Right atrium auricular region (tissue), 2 donors: ENCODE results near the gene ZNFX1. TPM values are rescaled to one million over a fixed set of nuclear protein-coding genes. Genes with fewer than 3 reads are reported as not detected.

Experiments
- DNase-seq: peaks from one replicate; pipeline ENCODE4 v3.0.0-alpha.2; 2019; ENCODE audit warnings: low spot score
- H3K27ac ChIP-seq, 2 donors: fragments of 200-600 bp; sonication (generic); 1 replicate in 1 of 2; 2 replicates in 1 of 2; pipeline ENCODE4 v1.5.1; 2016 to 2019
- H3K27me3 ChIP-seq, 2 donors: fragments of 200-600 bp; sonication (generic); one replicate each; pipeline versions ENCODE4 v1.5.1 to v1.6.0; 2017 to 2019
- H3K36me3 ChIP-seq: fragments of 200-600 bp; sonication (generic); one replicate; pipeline ENCODE4 v1.5.1; 2016
- H3K4me1 ChIP-seq, 2 donors: fragments of 200-600 bp; sonication (generic); one replicate each; pipeline versions ENCODE4 v1.5.1 to v1.6.0; 2017 to 2019
- H3K4me3 ChIP-seq, 2 donors: fragments of 200-600 bp; sonication (generic); 1 replicate in 1 of 2; 2 replicates in 1 of 2; pipeline ENCODE4 v1.5.1; 2017 to 2019; ENCODE audit warnings: mild to moderate bottlenecking in 1 of 2, moderate library complexity in 1 of 2
- H3K9me3 ChIP-seq, 2 donors: fragments of 200-600 bp; sonication (generic); one replicate each; pipeline ENCODE4 v1.5.1; 2019
- CTCF ChIP-seq, 2 donors: fragments of 200-600 bp; sonication (generic); IDR thresholded peaks; one replicate each; pipeline ENCODE4 v1.5.1; 2019; ENCODE audit warnings: antibody characterized with exemption in 2 of 2
- total RNA-seq, 2 donors: library from RNA; depleted of rRNA; stranded (reverse); fragments of >200 nt; gene quantifications; one replicate each; pipeline ENCODE4 v1.1.0, GENCODE V29; 2016

Gene ZNFX1
- total RNA-seq, 2 donors from 2014 or later, result 20.7 to 33.6 TPM

DNA sequence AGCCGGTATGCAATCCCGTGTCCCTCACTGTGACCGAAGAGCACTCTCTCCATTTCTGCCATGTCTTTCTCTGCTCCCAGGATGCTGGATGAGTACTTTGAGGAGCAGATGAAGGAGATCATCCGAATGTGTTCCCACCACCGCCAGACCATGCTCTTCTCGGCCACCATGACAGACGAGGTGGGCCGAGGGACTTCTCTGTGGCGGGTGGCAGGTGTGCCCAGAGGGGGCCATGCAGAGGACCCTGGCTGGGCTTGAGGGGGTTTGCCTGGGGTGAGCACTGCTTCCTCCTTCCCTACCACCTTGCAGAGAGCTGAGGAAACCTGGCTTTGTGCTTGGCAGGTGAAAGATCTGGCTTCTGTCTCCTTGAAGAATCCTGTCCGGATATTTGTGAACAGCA, 44.6 kb downstream of the ZNFX1 start:
- TF ChIP-seq CTCF (IDR thresholded peaks at IDR 0.05), result no peak
- H3K4me3 ChIP-seq, result no peak overlapping the region
- peaks cover 88% of the 10 kb centered on the region for H3K36me3 ChIP-seq
- H3K27me3 ChIP-seq, result no peaks in the 10 kb centered on the region
- no peaks in the 10 kb centered on the region for H3K9me3 ChIP-seq
- H3K4me1 ChIP-seq, result no peaks in the 10 kb centered on the region
- no peak overlapping the region for H3K27ac ChIP-seq
- no peak for DNase-seq

GRCh38 chr20:49231471-49231870, 46.4 kb downstream of the ZNFX1 start:
- H3K9me3 ChIP-seq, result no peaks in the 10 kb centered on the region
- no peaks in the 10 kb centered on the region for H3K4me1 ChIP-seq
- no peak for TF ChIP-seq CTCF (IDR thresholded peaks at IDR 0.05)
- H3K36me3 ChIP-seq, result peaks cover 84% of the 10 kb centered on the region
- H3K27me3 ChIP-seq, result no peaks in the 10 kb centered on the region
- H3K27ac ChIP-seq, result no peak overlapping the region
- DNase-seq, result no peak
- H3K4me3 ChIP-seq, result no peak overlapping the region

DNA sequence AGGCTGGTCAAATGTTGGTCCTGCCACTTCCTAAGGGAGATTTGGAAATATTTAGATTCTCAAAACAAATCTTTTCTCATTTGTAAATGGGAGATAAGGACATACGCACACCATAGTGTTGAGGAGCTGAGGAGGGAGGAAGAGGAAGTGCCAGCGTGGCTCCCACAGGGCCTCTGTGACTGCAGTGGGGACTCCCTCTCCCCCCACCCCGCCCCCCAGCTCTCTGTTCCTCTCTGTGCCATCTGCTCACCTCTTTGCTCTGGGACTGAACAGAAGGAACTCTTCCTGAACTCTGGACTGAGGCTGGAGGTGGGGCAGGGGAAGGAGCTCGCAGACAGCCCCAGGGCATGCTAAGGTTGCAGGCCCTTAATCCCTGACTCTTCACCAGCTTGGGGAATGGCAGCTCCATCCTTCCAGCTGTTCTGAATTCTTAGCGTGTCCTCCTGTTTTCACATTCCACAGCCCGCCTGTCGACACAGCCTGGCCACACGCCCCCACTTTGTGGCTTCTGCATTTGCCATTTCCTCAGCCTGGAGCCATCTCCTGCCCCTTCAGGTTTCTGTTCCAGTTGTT, 47.2 kb downstream of the ZNFX1 start:
- Histone ChIP-seq H3K9me3 (no peaks in the 10 kb centered on the region), H3K4me3 (no peak overlapping the region), H3K4me1 (no peaks in the 10 kb centered on the region), H3K36me3 (peaks cover 84% of the 10 kb centered on the region), H3K27me3 (no peaks in the 10 kb centered on the region), H3K27ac (no peak overlapping the region)
- no peak for TF ChIP-seq CTCF (IDR thresholded peaks at IDR 0.05)
- no peak for DNase-seq

DNA sequence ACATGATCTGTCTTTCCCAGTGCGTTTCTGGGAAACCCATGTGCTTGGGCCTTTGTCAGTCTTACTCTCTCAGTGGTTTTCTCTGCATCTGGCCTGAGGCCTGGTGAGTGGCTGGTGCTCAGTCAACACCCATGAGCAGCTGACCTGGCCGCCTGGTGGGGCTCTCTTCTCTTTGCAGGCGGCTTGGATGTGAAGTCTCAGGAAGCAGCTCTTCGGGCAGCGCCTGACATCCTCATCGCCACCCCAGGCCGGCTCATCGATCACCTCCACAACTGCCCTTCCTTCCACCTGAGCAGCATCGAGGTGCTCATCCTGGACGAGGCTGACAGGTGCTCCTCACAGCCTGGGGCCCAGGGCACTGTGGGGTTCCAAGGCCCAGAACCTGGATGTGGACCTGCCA, 47.8 kb downstream of the ZNFX1 start:
- H3K27ac ChIP-seq, result no peak overlapping the region

DNA sequence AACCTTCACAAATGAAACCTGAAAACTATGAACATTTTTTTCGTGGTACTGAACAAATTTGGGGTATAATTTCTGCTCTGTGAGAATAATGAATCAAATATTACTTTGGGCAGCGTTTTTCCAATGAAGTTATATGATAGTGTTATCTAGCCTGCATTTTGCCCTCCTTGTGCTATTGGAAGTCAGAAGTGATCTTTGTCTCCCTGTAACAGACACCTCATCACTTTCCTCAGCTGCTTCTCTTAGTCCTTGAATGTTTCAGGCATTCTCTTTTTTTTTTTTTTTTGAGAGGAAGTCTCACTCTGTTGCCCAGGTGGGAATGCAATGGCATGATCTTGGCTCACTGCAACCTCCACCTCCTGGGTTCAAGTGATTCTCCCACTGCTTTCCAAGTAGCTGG, 48.5 kb downstream of the ZNFX1 start:
- peaks cover 84% of the 10 kb centered on the region for H3K36me3 ChIP-seq
- no peaks in the 10 kb centered on the region for H3K4me1 ChIP-seq
- no peak for TF ChIP-seq CTCF (IDR thresholded peaks at IDR 0.05)
- H3K27me3 ChIP-seq, result no peaks in the 10 kb centered on the region
- no peak overlapping the region for H3K27ac ChIP-seq
- no peak overlapping the region for H3K4me3 ChIP-seq
- H3K9me3 ChIP-seq, result no peaks in the 10 kb centered on the region
- DNase-seq, result no peak

More for the DNA sequence above, 47.8 kb downstream of the ZNFX1 start:
- Histone ChIP-seq H3K4me3 (no peak overlapping the region), H3K9me3 (no peaks in the 10 kb centered on the region), H3K4me1 (no peaks in the 10 kb centered on the region), H3K27me3 (no peaks in the 10 kb centered on the region), H3K36me3 (peaks cover 84% of the 10 kb centered on the region)
- no peak for TF ChIP-seq CTCF (IDR thresholded peaks at IDR 0.05)
- DNase-seq, result no peak

DNA sequence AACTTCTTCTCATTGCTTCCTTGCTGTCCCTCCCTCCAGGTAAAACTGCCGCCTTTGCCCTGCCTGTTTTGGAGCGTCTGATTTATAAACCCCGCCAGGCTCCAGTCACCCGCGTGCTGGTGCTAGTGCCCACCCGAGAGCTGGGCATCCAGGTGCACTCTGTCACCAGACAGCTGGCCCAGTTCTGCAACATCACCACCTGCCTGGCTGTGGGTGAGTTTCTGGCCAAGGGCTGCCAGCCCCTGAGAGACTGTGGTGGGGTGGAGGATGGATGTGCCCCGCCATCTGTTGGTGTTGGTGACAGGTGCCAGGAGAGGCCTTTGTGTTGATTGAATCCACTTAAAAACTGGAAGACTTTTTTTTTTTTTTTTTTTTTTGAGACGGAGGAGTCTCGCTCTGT, 49.2 kb downstream of the ZNFX1 start:
- no peak overlapping the region for H3K4me3 ChIP-seq
- H3K36me3 ChIP-seq, result peaks cover 84% of the 10 kb centered on the region
- no peak for DNase-seq
- no peaks in the 10 kb centered on the region for H3K9me3 ChIP-seq
- TF ChIP-seq CTCF (IDR thresholded peaks at IDR 0.05), result no peak
- no peaks in the 10 kb centered on the region for H3K4me1 ChIP-seq
- no peaks in the 10 kb centered on the region for H3K27me3 ChIP-seq
- no peak overlapping the region for H3K27ac ChIP-seq
